Suprapubic skin (tissue), 3 donors: Measurements from ENCODE around the gene SPTB.

Experiments
- POLR2A ChIP-seq, 2 donors: fragments of 450-650 bp; IDR thresholded peaks; one replicate each; pipeline ENCODE4 v1.6.1; 2017; ENCODE audit warnings: antibody characterized with exemption in 2 of 2, mild to moderate bottlenecking in 2 of 2, moderate library complexity in 2 of 2
- TF ChIP-seq, protein P1 (sequence below), 2 donors: fragments of 200-600 bp in 1 of 2; fragments of 450-650 bp in 1 of 2; sonication (generic) in 1 of 2; IDR thresholded peaks; one replicate each; pipeline ENCODE4 v1.5.1; 2016 to 2019; ENCODE audit warnings: antibody characterized with exemption in 2 of 2, mild to moderate bottlenecking in 1 of 2, moderate library complexity in 1 of 2

DNA sequence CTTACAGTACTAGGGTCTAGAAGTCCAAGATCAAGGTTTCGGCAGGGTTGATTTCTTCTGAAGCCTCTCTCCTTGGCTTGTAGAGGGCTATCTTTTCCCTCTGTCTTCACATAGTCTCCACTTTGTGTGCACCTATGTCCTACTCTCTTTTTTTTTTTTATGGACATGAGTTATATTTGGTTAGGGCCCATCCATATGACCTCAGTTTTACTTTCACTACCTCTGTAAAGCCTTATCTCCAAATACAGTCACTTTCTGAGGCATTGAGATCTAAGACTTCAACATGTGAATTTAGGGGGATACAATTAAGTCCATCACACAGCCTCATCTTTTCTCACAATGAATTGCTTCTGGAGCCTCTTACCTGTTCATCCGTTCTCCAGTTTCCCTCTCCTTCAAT is 5.9 kb upstream of the SPTB start:
- TF ChIP-seq, protein P1, sequence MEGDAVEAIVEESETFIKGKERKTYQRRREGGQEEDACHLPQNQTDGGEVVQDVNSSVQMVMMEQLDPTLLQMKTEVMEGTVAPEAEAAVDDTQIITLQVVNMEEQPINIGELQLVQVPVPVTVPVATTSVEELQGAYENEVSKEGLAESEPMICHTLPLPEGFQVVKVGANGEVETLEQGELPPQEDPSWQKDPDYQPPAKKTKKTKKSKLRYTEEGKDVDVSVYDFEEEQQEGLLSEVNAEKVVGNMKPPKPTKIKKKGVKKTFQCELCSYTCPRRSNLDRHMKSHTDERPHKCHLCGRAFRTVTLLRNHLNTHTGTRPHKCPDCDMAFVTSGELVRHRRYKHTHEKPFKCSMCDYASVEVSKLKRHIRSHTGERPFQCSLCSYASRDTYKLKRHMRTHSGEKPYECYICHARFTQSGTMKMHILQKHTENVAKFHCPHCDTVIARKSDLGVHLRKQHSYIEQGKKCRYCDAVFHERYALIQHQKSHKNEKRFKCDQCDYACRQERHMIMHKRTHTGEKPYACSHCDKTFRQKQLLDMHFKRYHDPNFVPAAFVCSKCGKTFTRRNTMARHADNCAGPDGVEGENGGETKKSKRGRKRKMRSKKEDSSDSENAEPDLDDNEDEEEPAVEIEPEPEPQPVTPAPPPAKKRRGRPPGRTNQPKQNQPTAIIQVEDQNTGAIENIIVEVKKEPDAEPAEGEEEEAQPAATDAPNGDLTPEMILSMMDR (IDR thresholded peaks at IDR 0.05), result no peak
- no peak for TF ChIP-seq POLR2A (IDR thresholded peaks at IDR 0.05)
